HCT116 (cell line): Measurements from ENCODE around the gene BABAM2. TPM values are rescaled to one million over a fixed set of nuclear protein-coding genes. Genes with fewer than 3 reads are reported as not detected.

Source experiments
- ATAC-seq: fragments of 200-7000 bp; cut with Tn5 transposase; 2 replicates; pipeline ENCODE4 v1.9.1; 2020; ENCODE audit warnings: mild to moderate bottlenecking, moderate library complexity
- BruUV-seq: library from RNA; stranded (reverse); fragments of 400-500 nt; replicated peaks from 2 replicates; lab custom pipeline; 2021; lab: Mats Ljungman, UMichigan
- CTCF ChIA-PET: fragments of 300-600 bp; sonication (Branson Sonifier 250); formaldehyde crosslinking; loops from one replicate; lab custom pipeline; 2021; ENCODE audit warnings: antibody characterized with exemption; lab: Charles Lee
- POLR2A ChIA-PET: fragments of 300-600, 350-600 bp; sonication (Branson Sonifier 250); formaldehyde crosslinking; loops from one replicate; lab custom pipeline; 2021; ENCODE audit warnings: antibody characterized with exemption; lab: Charles Lee
- RAD21 ChIA-PET, 2 experiments: fragments of 300-600 bp; sonication (Branson Sonifier 250); formaldehyde crosslinking; loops; one replicate each; lab custom pipeline; 2023; ENCODE audit warnings: low total read pairs in 2 of 2; ENCODE audit not compliant: uncharacterized antibody in 2 of 2, unreplicated experiment in 2 of 2, low non-redundant PET in 1 of 2; lab: Charles Lee
- DNase-seq: peaks from one replicate; pipeline ENCODE4 v3.0.0-alpha.2; 2010; ENCODE audit warnings: low read depth, low spot score
- H2AFZ ChIP-seq: fragments of 200-600 bp; shearing (Covaris generic), sonication (generic); 2 replicates; pipeline ENCODE4 v1.6.1; 2017; ENCODE audit warnings: low read depth, mixed run types, mixed read lengths, antibody characterized with exemption, low read length; ENCODE audit not compliant: poor library complexity, severe bottlenecking
- H3K27ac ChIP-seq: 2 replicates; pipeline ENCODE4 v1.5.1; 2012; ENCODE audit warnings: low read depth, low read length
- H3K27me3 ChIP-seq: fragments of 200-600 bp; sonication (generic); 2 replicates; pipeline ENCODE4 v1.6.1; 2016; ENCODE audit warnings: mixed run types, low read length, mixed read lengths; ENCODE audit not compliant: insufficient read depth
- H3K36me3 ChIP-seq, 2 experiments: fragments of 200-500 bp in 1 of 2; fragments of 200-600 bp in 1 of 2; sonication (Bioruptor generic) in 1 of 2; sonication (generic) in 1 of 2; 2 replicates each; pipeline versions ENCODE4 v1.5.1 to v1.6.1; 2014 to 2016; ENCODE audit warnings: low read length in 2 of 2, inconsistent platforms in 1 of 2, mixed read lengths in 1 of 2, mixed run types in 1 of 2; ENCODE audit not compliant: insufficient read depth in 2 of 2, control insufficient read depth in 1 of 2
- H3K4me1 ChIP-seq, 2 experiments: fragments of 200-600 bp in 1 of 2; sonication (generic) in 1 of 2; 2 replicates each; pipeline versions ENCODE4 v1.5.1 to v1.6.1; 2012 to 2017; ENCODE audit warnings: low read length in 2 of 2, inconsistent platforms in 1 of 2, mild to moderate bottlenecking in 1 of 2, mixed read lengths in 1 of 2, mixed run types in 1 of 2, moderate library complexity in 1 of 2; ENCODE audit not compliant: insufficient read depth in 2 of 2, control insufficient read depth in 1 of 2
- H3K4me2 ChIP-seq: fragments of 200-600 bp; sonication (generic); 2 replicates; pipeline ENCODE4 v1.6.1; 2017; ENCODE audit warnings: mixed run types, low read length, mixed read lengths
- H3K4me3 ChIP-seq, 2 experiments: fragments of 200-600 bp in 1 of 2; sonication (generic) in 1 of 2; replicated peaks in 1 of 2; 2 replicates each; pipeline ENCODE4 v1.5.1; 2011 to 2016; ENCODE audit warnings: low read length in 2 of 2, control low read depth in 1 of 2, low read depth in 1 of 2, mild to moderate bottlenecking in 1 of 2, mixed read lengths in 1 of 2, mixed run types in 1 of 2
- H3K79me2 ChIP-seq: fragments of 200-600 bp; sonication (generic); 2 replicates; pipeline ENCODE4 v1.6.1; 2017; ENCODE audit warnings: mild to moderate bottlenecking, mixed run types, low read length, moderate library complexity, mixed read lengths; ENCODE audit not compliant: insufficient read depth
- H3K9ac ChIP-seq: fragments of 200-600 bp; sonication (generic); 2 replicates; pipeline ENCODE4 v1.6.1; 2016; ENCODE audit warnings: low read length, mixed read lengths
- H3K9me2 ChIP-seq: fragments of 200-600 bp; sonication (generic), shearing (Covaris generic); 2 replicates; pipeline ENCODE4 v1.6.1; 2017; ENCODE audit warnings: mixed run types, mild to moderate bottlenecking, moderate library complexity; ENCODE audit not compliant: insufficient read depth
- H3K9me3 ChIP-seq, 2 experiments: fragments of 200-500 bp in 1 of 2; fragments of 200-600 bp in 1 of 2; sonication (Bioruptor generic) in 1 of 2; sonication (generic) in 1 of 2; 2 replicates each; pipeline ENCODE4 v1.6.1; 2014 to 2017; ENCODE audit warnings: low read length in 2 of 2, mixed read lengths in 2 of 2, inconsistent platforms in 1 of 2, low read depth in 1 of 2, mild to moderate bottlenecking in 1 of 2, mixed run types in 1 of 2, moderate library complexity in 1 of 2; ENCODE audit not compliant: control insufficient read depth in 1 of 2, insufficient read depth in 1 of 2
- H4K20me1 ChIP-seq: fragments of 200-600 bp; sonication (generic), shearing (Covaris generic); 2 replicates; pipeline ENCODE4 v1.6.1; 2017; ENCODE audit warnings: mixed run types, mild to moderate bottlenecking, moderate library complexity; ENCODE audit not compliant: insufficient read depth
- EGR1 ChIP-seq: IDR thresholded peaks from 2 replicates; pipeline ENCODE4 v1.6.1; 2012; ENCODE audit warnings: low read depth
- EZH2 ChIP-seq: fragments of 200-600 bp; sonication (generic); IDR thresholded peaks from 2 replicates; pipeline ENCODE4 v1.6.1; 2017; ENCODE audit warnings: antibody characterized with exemption, mixed run types
- POLR2A ChIP-seq: IDR thresholded peaks from 2 replicates; pipeline ENCODE4 v1.7.0; 2011; ENCODE audit warnings: borderline replicate concordance; ENCODE audit not compliant: insufficient read depth, insufficient read length; ENCODE audit errors: extremely low read depth
- RAD21 ChIP-seq: IDR thresholded peaks from 2 replicates; pipeline ENCODE4 v1.6.1; 2012; ENCODE audit warnings: low read depth, mild to moderate bottlenecking
- SIN3A ChIP-seq: IDR thresholded peaks from 2 replicates; pipeline ENCODE4 v1.6.1; 2012; ENCODE audit warnings: low read depth
- SP1 ChIP-seq: IDR thresholded peaks from 2 replicates; pipeline ENCODE4 v1.6.1; 2012; ENCODE audit warnings: low read depth
- TCF7L2 ChIP-seq: IDR thresholded peaks from 2 replicates; pipeline ENCODE4 v1.7.0; 2011; ENCODE audit warnings: borderline replicate concordance, inconsistent platforms; ENCODE audit not compliant: insufficient read depth, insufficient read length; ENCODE audit errors: extremely low read depth
- intact Hi-C: fragments of 100-400 bp; cut with micrococcal nuclease; formaldehyde crosslinking; loops from 2 replicates; pipeline ENCODE4 v1.10.0; 2022
- total RNA-seq: library from RNA; stranded (reverse); gene quantifications from one replicate; pipeline ENCODE4 v1.2.1, GENCODE V29; 2021; ENCODE audit not compliant: unreplicated experiment
- TF ChIP-seq, protein P1 (sequence below): IDR thresholded peaks from 2 replicates; pipeline ENCODE4 v1.6.1; 2012
- TF ChIP-seq, protein P2 (sequence below): IDR thresholded peaks from 2 replicates; pipeline ENCODE4 v1.6.1; 2011; ENCODE audit warnings: mild to moderate bottlenecking, low read length, moderate library complexity; ENCODE audit not compliant: insufficient replicate concordance; ENCODE audit errors: extremely low read depth
- TF ChIP-seq, protein P3 (sequence below), 3 experiments: fragments of 200-600 bp in 1 of 3; sonication (generic) in 1 of 3; IDR thresholded peaks in 2 of 3; conservative IDR thresholded peaks in 1 of 3; 2 replicates each; pipeline ENCODE4 v1.5.1; 2012 to 2017; ENCODE audit warnings: low read depth in 2 of 3, low read length in 2 of 3, antibody characterized with exemption in 1 of 3, borderline replicate concordance in 1 of 3, control low read depth in 1 of 3, mild to moderate bottlenecking in 1 of 3, mixed read lengths in 1 of 3, mixed run types in 1 of 3, moderate library complexity in 1 of 3; ENCODE audit not compliant: insufficient read depth in 1 of 3
- TF ChIP-seq, protein P4 (sequence below): IDR thresholded peaks from 2 replicates; pipeline ENCODE4 v1.6.1; 2012

BABAM2 gene
- total RNA-seq, 1 experiment from 2014 or later = 23.8 TPM

DNA sequence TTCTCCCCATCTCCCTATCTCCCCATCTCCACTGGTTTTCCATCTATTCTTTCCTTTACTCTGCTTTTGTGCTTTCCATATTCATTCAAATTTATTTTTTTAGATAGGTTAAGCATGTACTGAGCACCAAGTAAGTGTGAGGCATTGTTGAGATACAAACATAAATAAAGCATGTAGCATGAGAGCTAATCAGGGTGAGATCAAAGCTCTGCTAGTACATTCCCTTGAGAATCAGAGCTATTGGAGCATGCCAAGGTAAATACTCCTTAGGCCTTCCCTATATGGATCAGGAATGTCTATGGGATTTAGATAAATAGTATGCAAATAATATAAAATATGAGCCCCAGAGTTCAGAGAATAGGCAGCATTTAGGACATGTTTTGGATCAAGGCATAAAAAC lies 25.3 kb downstream of the BABAM2 start:
- no peak for ATAC-seq
- Histone ChIP-seq H4K20me1 (no peaks in the 10 kb centered on the region), H2AFZ (no peak overlapping the region), H3K9me2 (no peaks in the 10 kb centered on the region), H3K27me3 (no peaks in the 10 kb centered on the region), H3K4me2 (no peak overlapping the region), H3K79me2 (peaks cover 3% of the 10 kb centered on the region; the same call in 1 of the 2 replicates), H3K4me3 (no peak overlapping the region), H3K4me1 (peaks cover 0 to 6% of the 10 kb centered on the region in 2 experiments; a peak in 1 of 4 replicates), H3K36me3 (no peaks in the 10 kb centered on the region), H3K9ac (no peak overlapping the region), H3K27ac (no peak overlapping the region), H3K9me3 (no peaks in the 10 kb centered on the region)
- intact Hi-C loops = no loop called here
- DNase-seq = no peak
- TF ChIP-seq RAD21 = no peak
- TF ChIP-seq TCF7L2 = no peak
- TF ChIP-seq, protein P1, sequence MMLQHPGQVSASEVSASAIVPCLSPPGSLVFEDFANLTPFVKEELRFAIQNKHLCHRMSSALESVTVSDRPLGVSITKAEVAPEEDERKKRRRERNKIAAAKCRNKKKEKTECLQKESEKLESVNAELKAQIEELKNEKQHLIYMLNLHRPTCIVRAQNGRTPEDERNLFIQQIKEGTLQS = no peak
- no peak for TF ChIP-seq SIN3A
- CTCF ChIA-PET = no interaction called here
- RAD21 ChIA-PET = no interaction called here
- POLR2A ChIA-PET = no interaction called here
- no TSS peak for BruUV-seq

DNA sequence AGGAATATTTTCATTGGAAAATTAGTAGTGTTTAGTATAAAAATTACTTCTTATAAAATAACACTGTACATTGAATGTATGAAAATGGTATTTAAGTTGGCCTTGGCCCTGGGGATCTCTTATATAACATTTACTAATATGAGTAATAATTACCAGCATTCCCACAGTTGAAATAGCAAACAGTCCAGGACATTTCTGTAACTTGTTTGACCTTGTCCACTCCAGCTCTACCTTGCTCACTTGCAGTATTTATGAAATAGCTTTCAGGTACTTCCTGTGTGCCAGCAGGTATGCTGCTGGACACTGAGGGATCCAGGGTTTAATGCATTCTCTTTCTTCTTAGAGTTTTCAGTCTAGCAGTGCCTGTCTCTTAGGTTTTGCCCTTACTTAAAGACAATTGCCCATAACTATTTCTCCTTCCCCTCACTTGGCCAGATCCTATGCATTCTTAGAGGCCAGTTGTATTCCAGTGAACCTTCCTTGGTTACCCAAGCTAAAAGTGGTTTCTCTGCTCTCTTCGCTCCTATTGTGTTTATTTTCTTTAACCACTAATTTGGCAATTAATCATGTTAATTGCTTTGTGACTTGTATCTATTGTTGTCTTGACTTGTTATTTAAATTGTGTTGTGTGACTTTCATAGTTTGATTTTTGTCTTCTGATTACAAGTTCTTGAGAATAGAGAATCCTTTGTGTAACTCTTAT lies 25.9 kb downstream of the BABAM2 start:
- RAD21 ChIA-PET = interaction anchor here in 1 of 2 experiments (0.7 kb wide), 1 partner anchor 253 kb away, joined by 3 read pairs; no protein-coding TSS in a partner anchor
- Histone ChIP-seq H3K9me3 (no peaks in the 10 kb centered on the region), H3K27me3 (no peaks in the 10 kb centered on the region), H3K9me2 (no peaks in the 10 kb centered on the region), H3K36me3 (no peaks in the 10 kb centered on the region), H3K27ac (no peak overlapping the region), H3K4me3 (no peak overlapping the region), H4K20me1 (no peaks in the 10 kb centered on the region), H3K9ac (no peak overlapping the region), H3K4me1 (peaks cover 0 to 6% of the 10 kb centered on the region in 2 experiments; a peak in 1 of 4 replicates), H3K79me2 (peaks cover 3% of the 10 kb centered on the region; the same call in 1 of the 2 replicates), H2AFZ (no peak overlapping the region), H3K4me2 (no peak overlapping the region)
- no peak for DNase-seq
- POLR2A ChIA-PET = no interaction called here
- CTCF ChIA-PET = no interaction called here
- no peak for ATAC-seq
- intact Hi-C loops = no loop called here
- BruUV-seq = no TSS peak
- TF ChIP-seq, protein P2, sequence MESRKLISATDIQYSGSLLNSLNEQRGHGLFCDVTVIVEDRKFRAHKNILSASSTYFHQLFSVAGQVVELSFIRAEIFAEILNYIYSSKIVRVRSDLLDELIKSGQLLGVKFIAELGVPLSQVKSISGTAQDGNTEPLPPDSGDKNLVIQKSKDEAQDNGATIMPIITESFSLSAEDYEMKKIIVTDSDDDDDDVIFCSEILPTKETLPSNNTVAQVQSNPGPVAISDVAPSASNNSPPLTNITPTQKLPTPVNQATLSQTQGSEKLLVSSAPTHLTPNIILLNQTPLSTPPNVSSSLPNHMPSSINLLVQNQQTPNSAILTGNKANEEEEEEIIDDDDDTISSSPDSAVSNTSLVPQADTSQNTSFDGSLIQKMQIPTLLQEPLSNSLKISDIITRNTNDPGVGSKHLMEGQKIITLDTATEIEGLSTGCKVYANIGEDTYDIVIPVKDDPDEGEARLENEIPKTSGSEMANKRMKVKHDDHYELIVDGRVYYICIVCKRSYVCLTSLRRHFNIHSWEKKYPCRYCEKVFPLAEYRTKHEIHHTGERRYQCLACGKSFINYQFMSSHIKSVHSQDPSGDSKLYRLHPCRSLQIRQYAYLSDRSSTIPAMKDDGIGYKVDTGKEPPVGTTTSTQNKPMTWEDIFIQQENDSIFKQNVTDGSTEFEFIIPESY = no peak
- TF ChIP-seq SP1 (no peak), EZH2 (no peak), POLR2A (no peak), SIN3A (no peak), EGR1 (no peak)
- TF ChIP-seq, protein P3, sequence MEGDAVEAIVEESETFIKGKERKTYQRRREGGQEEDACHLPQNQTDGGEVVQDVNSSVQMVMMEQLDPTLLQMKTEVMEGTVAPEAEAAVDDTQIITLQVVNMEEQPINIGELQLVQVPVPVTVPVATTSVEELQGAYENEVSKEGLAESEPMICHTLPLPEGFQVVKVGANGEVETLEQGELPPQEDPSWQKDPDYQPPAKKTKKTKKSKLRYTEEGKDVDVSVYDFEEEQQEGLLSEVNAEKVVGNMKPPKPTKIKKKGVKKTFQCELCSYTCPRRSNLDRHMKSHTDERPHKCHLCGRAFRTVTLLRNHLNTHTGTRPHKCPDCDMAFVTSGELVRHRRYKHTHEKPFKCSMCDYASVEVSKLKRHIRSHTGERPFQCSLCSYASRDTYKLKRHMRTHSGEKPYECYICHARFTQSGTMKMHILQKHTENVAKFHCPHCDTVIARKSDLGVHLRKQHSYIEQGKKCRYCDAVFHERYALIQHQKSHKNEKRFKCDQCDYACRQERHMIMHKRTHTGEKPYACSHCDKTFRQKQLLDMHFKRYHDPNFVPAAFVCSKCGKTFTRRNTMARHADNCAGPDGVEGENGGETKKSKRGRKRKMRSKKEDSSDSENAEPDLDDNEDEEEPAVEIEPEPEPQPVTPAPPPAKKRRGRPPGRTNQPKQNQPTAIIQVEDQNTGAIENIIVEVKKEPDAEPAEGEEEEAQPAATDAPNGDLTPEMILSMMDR (IDR thresholded peaks at IDR 0.05 in 2 of 3, conservative IDR thresholded peaks at IDR 0.05 in 1 of 3; ENCODE audit: borderline replicate concordance in 1 of 3, insufficient read depth in 1 of 3, low read depth in 2 of 3, low read length in 2 of 3) = no peak
- TF ChIP-seq, protein P4, sequence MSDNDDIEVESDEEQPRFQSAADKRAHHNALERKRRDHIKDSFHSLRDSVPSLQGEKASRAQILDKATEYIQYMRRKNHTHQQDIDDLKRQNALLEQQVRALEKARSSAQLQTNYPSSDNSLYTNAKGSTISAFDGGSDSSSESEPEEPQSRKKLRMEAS = no peak
